Activated CD4-positive, alpha-beta T cell treated with anti-CD3 and anti-CD28 coated beads, Interleukin-2, Interleukin-4, amounts not matched to agents 100 ng/mL and 50 ng/mL, durations not matched to agents 16 hours and 8 hours (primary cell): Measurements from ENCODE around the gene CAP1.

ENCODE experiments used
- DNase-seq: peaks from one replicate; pipeline ENCODE4 v3.0.0-alpha.2; 2020; ENCODE audit warnings: low spot score

CAP1 gene

GRCh38 chr1:40096977-40097782, 56.7 kb downstream of the CAP1 start, which contains the start of gene PPT1:
Gene PPT1, minus strand, starts transcription at chr1:40097252. Its CDS starts 14 bp downstream, at chr1:40097238.
- peak; percentile 83 for DNase-seq

GRCh38 chr1:40102038-40102437, 61.5 kb downstream of the CAP1 start:
- DNase-seq, result no peak

GRCh38 chr1:40102896-40103295, 62.4 kb downstream of the CAP1 start:
- DNase-seq, result no peak

GRCh38 chr1:40105028-40105427, 64.5 kb downstream of the CAP1 start:
- peak; percentile 28 for DNase-seq

- DNase-seq, result no peak
Observed at GRCh38 chr1:40107290-40107959, 66.9 kb downstream of the CAP1 start.

GRCh38 chr1:40110389-40110788, 69.9 kb downstream of the CAP1 start:
- no peak for DNase-seq

GRCh38 chr1:40114400-40114799, 73.9 kb downstream of the CAP1 start:
- no peak for DNase-seq

GRCh38 chr1:40120128-40120527, 79.6 kb downstream of the CAP1 start:
- no peak for DNase-seq
